ENCODE measurements around the gene NLRP9. TPM values are rescaled to one million over a fixed set of nuclear protein-coding genes. Genes with fewer than 3 reads are reported as not detected.

NLRP9 gene
- polyA plus RNA-seq, 1 donor from 2014 or later, result not detected

DNA sequence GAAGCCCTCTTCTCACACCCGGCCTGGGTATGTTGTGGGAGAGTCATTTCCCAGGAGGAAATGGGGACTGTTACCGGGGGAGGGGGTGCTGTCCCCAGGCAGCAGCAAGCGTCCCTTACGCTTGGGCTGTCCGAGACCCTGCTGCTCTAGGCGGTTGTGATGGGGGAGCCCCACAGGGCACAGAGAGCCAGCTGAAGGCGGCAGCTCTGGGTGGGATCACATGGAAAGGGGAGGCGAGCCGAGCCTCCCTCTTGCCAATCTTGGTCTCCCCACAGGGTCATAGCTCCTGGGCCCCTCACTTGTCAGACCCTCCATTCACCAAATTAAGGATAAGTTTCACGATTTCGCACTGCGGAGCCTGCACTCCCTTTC, 41.1 kb downstream of the NLRP9 start:
- H2AFZ ChIP-seq (ENCODE audit: low read depth, low read length), result no peak overlapping the region
- no peaks in the 10 kb centered on the region for H3K79me2 ChIP-seq (replicated peaks; ENCODE audit: insufficient read depth, low read length)
- no peak overlapping the region for H3K9ac ChIP-seq (ENCODE audit: low read length)
- no peaks in the 10 kb centered on the region for H3K9me2 ChIP-seq (ENCODE audit: insufficient read depth, low read length)
- no peaks in the 10 kb centered on the region for H3K36me3 ChIP-seq (ENCODE audit: insufficient read depth, low read length)
- H3K4me2 ChIP-seq (ENCODE audit: low read length), result no peak overlapping the region
- H3K27me3 ChIP-seq (ENCODE audit: insufficient read depth, low read depth, low read length), result no peaks in the 10 kb centered on the region
- H4K20me1 ChIP-seq (ENCODE audit: insufficient read depth), result no peaks in the 10 kb centered on the region
- H3F3A ChIP-seq (ENCODE audit: insufficient read depth, low read length, poor library complexity, severe bottlenecking), result no peaks in the 10 kb centered on the region
- no peak for TF ChIP-seq EP300 (conservative IDR thresholded peaks at IDR 0.05; ENCODE audit: poor library complexity, severe bottlenecking)
- no peak for TF ChIP-seq MXI1 (conservative IDR thresholded peaks at IDR 0.05; ENCODE audit: poor library complexity, severe bottlenecking)
- TF ChIP-seq RAD21 (conservative IDR thresholded peaks at IDR 0.05), result no peak
- TF ChIP-seq EZH2 (IDR thresholded peaks at IDR 0.05; ENCODE audit: borderline replicate concordance, insufficient read depth, low read length, poor library complexity, severe bottlenecking), result no peak
- H3K4me3 ChIP-seq (ENCODE audit: low read length), result no peak overlapping the region
- H3K9me3 ChIP-seq (ENCODE audit: low read length), result no peaks in the 10 kb centered on the region
- no peak overlapping the region for H3K27ac ChIP-seq (ENCODE audit: low read length)

DNA sequence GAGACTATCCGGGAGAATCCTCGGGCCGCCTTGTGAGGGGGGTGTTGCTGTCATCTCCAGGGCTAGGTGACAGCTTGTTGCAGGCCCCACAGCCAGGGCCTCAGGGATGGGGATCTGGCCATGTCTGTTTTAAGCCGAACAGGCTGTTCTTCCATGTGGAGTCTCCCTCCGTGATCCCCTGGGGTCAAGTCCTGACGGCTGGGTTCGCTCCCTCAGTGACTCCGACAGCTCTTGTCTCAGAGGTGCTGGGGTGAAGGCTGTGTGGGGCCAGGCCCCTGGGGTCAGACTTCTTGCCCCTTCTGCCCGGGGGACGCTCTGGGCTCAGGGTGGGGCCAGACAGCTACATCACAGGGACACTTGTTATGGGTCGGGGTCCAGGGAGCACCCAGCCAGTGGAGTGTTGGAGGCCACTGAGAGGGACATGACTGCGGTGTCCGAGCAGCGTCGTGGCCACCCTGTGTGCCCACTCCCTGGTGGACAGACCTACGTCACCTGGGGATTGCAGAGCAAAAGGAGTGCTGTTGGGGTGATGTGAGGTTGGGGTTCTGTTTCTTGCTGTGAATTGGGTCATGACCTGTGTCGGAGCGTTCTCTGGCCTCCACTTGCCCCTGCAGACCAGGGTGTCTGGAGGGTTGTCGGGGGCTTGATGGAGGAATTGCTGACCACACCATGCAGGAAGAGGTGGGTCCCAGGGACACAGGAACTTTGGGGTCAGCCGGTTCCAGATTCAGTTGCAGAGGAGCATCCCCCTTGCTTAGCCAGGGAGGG, 41.7 kb downstream of the NLRP9 start:
- Histone ChIP-seq H3K9me2 (ENCODE audit: insufficient read depth, low read length) (no peaks in the 10 kb centered on the region), H3K4me3 (ENCODE audit: low read length) (no peak overlapping the region), H3F3A (ENCODE audit: insufficient read depth, low read length, poor library complexity, severe bottlenecking) (no peaks in the 10 kb centered on the region), H3K9ac (ENCODE audit: low read length) (no peak overlapping the region), H3K79me2 (replicated peaks; ENCODE audit: insufficient read depth, low read length) (no peaks in the 10 kb centered on the region), H3K9me3 (ENCODE audit: low read length) (no peaks in the 10 kb centered on the region), H4K20me1 (ENCODE audit: insufficient read depth) (no peaks in the 10 kb centered on the region), H3K27ac (ENCODE audit: low read length) (no peak overlapping the region), H3K27me3 (ENCODE audit: insufficient read depth, low read depth, low read length) (no peaks in the 10 kb centered on the region), H3K36me3 (ENCODE audit: insufficient read depth, low read length) (no peaks in the 10 kb centered on the region), H3K4me2 (ENCODE audit: low read length) (no peak overlapping the region), H2AFZ (ENCODE audit: low read depth, low read length) (no peak overlapping the region)
- TF ChIP-seq MXI1 (conservative IDR thresholded peaks at IDR 0.05; ENCODE audit: poor library complexity, severe bottlenecking) (no peak), EZH2 (IDR thresholded peaks at IDR 0.05; ENCODE audit: borderline replicate concordance, insufficient read depth, low read length, poor library complexity, severe bottlenecking) (no peak), SMC3 (conservative IDR thresholded peaks at IDR 0.05; ENCODE audit: poor library complexity) (no peak), POLR2AphosphoS5 (IDR thresholded peaks at IDR 0.05) (no peak), EP300 (conservative IDR thresholded peaks at IDR 0.05; ENCODE audit: poor library complexity, severe bottlenecking) (no peak), TAF1 (IDR thresholded peaks at IDR 0.05; ENCODE audit: low read depth) (no peak), RAD21 (conservative IDR thresholded peaks at IDR 0.05) (no peak)
- TF ChIP-seq, protein P1, sequence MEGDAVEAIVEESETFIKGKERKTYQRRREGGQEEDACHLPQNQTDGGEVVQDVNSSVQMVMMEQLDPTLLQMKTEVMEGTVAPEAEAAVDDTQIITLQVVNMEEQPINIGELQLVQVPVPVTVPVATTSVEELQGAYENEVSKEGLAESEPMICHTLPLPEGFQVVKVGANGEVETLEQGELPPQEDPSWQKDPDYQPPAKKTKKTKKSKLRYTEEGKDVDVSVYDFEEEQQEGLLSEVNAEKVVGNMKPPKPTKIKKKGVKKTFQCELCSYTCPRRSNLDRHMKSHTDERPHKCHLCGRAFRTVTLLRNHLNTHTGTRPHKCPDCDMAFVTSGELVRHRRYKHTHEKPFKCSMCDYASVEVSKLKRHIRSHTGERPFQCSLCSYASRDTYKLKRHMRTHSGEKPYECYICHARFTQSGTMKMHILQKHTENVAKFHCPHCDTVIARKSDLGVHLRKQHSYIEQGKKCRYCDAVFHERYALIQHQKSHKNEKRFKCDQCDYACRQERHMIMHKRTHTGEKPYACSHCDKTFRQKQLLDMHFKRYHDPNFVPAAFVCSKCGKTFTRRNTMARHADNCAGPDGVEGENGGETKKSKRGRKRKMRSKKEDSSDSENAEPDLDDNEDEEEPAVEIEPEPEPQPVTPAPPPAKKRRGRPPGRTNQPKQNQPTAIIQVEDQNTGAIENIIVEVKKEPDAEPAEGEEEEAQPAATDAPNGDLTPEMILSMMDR (IDR thresholded peaks at IDR 0.05; ENCODE audit: poor library complexity, severe bottlenecking), result no peak
- TF ChIP-seq, protein P2, sequence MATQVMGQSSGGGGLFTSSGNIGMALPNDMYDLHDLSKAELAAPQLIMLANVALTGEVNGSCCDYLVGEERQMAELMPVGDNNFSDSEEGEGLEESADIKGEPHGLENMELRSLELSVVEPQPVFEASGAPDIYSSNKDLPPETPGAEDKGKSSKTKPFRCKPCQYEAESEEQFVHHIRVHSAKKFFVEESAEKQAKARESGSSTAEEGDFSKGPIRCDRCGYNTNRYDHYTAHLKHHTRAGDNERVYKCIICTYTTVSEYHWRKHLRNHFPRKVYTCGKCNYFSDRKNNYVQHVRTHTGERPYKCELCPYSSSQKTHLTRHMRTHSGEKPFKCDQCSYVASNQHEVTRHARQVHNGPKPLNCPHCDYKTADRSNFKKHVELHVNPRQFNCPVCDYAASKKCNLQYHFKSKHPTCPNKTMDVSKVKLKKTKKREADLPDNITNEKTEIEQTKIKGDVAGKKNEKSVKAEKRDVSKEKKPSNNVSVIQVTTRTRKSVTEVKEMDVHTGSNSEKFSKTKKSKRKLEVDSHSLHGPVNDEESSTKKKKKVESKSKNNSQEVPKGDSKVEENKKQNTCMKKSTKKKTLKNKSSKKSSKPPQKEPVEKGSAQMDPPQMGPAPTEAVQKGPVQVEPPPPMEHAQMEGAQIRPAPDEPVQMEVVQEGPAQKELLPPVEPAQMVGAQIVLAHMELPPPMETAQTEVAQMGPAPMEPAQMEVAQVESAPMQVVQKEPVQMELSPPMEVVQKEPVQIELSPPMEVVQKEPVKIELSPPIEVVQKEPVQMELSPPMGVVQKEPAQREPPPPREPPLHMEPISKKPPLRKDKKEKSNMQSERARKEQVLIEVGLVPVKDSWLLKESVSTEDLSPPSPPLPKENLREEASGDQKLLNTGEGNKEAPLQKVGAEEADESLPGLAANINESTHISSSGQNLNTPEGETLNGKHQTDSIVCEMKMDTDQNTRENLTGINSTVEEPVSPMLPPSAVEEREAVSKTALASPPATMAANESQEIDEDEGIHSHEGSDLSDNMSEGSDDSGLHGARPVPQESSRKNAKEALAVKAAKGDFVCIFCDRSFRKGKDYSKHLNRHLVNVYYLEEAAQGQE (IDR thresholded peaks at IDR 0.05; ENCODE audit: borderline replicate concordance), result no peak
